HG02571 (cell line): ENCODE data around the gene ATP2A3.

ENCODE experiments used
- ATAC-seq: cut with Tn5 transposase; IDR thresholded peaks from one replicate; pipeline ENCODE4 v1.9.1; 2021; ENCODE audit warnings: mild to moderate bottlenecking, moderate library complexity; ENCODE audit not compliant: unreplicated experiment

Gene ATP2A3

DNA sequence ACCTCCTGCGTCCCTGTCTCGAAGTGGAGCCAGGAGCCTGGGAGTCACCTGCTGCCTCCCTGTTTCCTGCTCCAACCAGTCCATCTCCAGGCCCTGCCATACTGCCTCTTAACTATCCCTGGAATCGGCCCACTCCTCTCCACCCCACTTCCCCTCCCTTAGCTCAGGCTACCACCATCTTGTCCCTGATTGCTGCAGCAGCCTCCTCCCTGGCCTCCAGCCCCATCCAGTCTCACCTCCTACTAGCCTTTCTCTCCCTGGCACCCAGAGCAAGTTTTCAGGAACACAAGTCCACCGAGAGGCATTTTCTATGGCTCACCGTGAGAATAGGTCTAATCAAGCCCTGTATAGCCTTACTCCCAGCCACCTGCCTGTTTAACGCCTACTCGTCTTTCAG, 70.5 kb downstream of the ATP2A3 start:
- ATAC-seq: no peak

DNA sequence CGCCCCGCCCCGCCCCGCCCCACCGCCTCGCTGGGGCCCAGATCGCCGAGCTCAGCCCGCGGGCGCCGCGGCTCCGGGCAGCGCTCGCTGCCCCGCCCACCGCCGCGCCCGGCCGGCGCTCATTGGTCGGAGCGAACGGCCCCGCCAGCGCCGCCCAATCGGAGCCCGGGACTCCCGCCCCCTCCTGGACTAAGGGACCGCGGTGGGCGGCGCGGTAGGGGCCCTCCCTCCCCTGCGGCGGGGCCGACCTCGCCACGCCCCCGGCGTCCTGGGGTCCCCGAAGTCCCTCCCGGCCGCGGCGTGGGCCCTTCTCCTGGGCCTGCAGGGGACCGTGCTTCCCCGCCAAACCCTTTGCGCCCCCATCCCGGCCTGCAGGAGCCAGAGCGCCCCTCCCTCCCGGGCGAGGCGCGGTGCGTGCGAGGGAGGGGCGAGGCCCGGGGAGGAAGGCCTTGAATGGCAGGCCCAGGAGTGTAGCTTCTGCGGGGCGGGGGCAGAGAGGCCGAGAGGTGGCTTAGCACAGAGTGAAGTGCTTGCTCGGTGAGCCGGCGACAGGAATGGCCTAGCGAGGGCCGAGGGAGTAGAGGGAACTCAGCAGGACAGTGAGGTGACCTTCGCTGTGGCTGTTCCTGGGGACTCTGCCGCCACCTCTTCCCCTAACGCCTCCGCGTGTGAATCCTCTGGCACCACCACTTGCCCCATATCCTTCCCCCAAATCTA, 71.1 kb downstream of the ATP2A3 start, which contains the start of gene CAMKK1:
CAMKK1 (minus strand) TSS at position 51 of the 717 bp plus-strand sequence. CDS start 7,366 bp downstream, outside the sequence.
- ATAC-seq: peak; percentile 82

DNA sequence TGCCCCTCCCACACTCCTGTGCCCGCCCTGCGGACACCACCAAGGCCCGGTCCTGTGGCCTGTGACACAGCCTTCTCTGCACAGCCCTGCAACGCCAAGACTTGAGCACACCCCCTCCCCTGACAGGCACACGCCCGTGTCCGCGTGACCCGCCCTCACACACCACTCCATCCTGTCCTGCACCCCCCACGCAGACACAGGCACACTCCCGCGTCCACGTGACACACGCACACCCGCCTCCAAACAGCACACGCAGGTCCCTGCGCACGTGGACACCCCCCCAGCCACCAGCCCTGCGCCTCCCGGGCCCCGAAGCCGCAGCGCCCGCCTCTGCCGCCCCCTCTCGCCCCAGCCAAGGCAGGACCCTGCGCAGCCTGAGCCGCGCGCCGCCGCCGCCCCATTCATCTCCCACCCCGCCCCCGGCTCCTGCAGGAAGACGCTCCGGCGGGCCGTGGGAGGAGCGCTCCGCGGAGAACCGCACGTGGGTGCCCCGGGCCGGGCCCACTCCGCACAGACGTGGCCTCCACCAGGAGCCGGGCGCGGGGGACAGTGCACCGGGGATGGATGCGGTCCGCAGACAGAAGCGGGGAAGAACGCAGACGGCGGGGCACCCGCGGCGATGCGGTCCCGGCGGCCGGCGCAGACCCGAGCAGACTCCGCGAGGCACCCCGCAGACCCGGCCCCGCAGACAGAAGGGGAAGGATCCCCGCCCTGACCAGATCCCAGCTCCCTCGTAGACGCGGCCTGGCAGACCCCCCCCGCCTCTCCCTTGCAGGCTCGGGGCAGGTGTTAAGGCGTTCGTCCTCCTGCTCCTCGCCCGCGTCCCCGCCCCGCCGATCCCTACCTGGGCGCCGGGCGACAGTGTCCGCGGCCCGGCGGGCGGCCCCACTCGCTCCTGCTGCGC, 71.9 kb downstream of the ATP2A3 start:
- peak; percentile 8 for ATAC-seq

DNA sequence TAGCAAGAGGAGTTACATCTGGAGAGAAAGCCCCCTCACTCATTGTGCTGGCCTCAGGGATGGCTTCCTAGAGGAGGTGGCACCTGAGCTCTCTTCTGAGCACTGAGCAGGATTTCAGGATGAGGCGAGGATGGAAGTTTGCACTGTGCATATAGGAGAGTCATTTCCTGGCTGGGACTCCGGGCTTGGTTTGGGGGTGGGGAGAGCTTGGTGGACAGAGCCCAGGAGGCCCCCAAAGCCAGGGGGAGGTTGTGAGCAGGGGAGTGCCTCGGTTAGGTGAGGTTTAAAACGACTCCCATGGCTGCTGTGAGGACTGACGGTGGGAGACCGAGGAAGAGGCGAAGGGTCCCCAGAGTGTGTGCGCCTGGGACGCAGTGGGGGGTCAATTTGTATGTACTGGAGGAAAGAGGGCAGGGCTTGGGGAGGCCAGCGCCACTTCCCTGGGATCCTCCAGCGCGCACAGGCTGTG, 72.6 kb downstream of the ATP2A3 start:
- ATAC-seq: no peak

- ATAC-seq: no peak
These were observed 73.4 kb downstream of the ATP2A3 start for GRCh38 chr17:3890878-3891219.

DNA sequence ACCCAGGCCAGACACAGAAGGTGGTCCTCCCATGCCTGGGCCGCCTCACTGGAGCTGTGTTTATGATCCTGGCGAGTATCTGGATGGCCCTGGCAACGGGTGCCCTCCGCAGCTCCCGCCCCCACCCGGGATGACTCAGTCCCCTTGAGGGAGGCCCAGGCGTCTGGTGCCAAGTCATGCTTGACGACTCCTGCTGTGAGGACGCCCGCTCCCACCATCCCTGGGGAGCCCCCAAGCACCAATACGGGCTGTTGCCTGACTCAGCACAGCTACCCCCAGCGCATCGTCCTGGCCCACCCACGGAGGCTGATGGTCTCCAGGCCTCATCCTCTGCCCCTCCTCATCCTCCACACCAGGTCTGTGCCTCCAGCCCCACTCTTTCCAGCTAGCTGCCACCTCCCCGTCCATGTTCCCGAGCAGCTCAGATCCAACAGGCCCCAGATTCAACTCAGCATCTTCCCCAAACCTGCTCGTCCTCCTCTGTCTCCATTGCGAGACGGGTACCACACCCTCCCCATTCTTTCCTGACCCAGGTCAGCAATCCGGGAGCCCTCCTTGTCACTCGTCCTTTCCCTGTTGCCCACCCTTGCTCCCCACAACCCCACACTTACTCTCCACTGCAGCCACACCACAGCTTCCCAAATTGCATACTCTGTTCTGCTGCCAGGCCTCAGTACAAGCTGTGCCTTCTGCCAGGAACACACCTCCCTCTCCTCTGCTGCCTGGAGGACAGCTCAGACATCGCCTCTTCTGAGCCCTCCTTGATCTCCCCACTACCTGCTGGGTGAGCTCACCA, 74.0 kb downstream of the ATP2A3 start:
- no peak for ATAC-seq

GRCh38 chr17:3889325-3890012, 74.8 kb downstream of the ATP2A3 start:
- ATAC-seq: no peak

DNA sequence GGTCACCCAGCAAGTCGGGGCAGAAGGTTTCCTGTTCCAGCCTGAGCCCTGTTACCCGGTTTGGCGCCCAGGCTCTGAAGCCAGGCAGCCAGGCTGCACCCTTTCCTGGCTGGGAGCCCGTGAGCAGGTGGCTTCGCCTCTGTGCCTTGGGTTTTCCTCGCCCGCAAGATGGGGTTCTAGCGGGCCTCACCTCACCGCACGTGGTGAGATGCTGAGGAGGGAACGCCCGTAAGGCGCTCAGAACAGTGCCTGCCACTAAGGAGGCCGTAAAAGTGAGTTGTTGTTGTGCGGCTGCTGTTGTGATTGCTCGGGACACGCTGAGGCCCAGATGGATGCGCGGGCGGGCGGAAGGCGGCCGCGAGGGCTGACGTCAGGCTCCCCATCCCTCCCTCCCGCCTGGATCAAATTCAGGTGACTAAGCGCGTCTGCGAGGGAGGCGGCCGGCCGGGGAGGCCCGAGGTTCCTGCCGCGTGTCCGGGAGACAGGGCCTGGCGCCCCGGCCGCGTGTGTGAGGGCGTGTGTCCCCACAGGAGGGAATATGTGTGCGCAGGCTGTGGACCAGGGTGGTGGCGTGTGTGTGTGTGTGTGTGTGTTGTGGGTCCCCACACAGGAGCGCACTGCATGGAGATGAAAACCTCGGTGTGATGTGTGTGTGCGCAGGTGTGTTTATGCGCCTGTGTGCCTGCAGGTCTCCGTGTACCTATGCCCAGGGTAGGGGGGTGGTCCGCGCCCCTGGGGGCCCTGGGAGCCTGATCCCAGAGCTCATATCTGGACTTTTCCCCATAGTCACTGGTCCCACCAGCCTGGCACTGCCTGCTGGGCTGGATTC, 75.7 kb downstream of the ATP2A3 start:
- ATAC-seq: no peak

GRCh38 chr17:3887804-3888203, 76.4 kb downstream of the ATP2A3 start:
- ATAC-seq: no peak

- ATAC-seq: no peak
These were observed 76.8 kb downstream of the ATP2A3 start for GRCh38 chr17:3887394-3887793.

DNA sequence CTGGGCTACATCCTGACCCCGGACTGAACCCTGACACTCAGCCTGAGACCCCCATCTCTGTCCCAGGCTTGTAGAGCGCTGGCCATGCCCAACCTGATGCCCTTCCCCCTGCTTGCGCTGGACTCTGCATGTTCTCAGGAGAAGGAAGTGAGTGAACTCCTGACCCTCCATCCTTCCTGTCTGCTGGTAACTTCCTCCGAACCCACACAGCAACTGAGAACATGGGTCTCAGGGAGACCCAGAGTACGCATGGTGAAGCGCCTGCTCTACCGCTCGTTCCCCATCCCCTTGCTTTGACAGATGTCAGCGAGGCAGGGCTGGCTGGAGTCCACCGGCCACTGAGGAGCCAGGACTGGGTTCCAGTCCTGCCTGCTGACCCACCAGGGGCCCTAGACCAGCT, 77.5 kb downstream of the ATP2A3 start:
- ATAC-seq: no peak

DNA sequence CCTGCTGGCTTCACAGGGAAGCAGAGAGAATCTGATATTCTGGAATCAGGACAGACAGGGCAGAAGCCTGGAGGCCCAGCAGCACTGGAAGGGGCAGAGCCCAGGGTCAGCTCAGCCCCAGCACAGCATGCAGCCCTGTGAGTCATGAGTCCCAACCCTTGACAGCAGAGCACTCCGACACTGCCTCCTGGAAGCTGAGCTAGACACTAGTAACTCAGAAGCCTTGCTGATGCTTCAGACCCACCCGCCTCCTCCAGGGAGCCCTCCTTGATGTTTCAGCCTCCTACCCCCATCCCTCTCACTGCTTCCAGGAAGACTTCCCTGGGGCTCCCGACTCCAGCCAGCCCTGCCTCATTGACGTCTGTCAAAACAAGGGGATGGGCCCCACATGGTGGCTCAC, 78.3 kb downstream of the ATP2A3 start:
- ATAC-seq: no peak

- no peak for ATAC-seq
These were observed 79.0 kb downstream of the ATP2A3 start for GRCh38 chr17:3885271-3885670.

DNA sequence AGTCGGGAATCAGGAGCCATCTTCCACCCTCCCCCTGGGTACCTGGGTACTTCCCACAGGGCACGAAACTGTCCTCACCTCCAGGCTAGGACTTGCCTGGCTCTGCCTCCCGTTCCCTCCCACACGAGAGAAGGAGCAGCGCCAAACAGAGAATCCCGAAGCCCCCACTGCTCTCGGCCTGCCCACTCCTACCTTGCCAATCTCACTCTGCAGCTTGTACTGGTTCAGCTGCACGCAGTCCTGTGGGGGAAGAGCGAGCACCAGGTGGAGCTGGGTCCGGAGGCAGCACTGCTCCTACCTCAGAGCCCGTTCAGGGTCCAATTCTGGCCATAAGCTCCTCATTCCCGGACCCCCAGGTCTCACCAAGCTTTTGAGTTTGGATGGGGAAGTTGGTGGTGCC, 80.0 kb downstream of the ATP2A3 start:
- no peak for ATAC-seq

GRCh38 chr17:3882276-3882675, 82.0 kb downstream of the ATP2A3 start:
- ATAC-seq: no peak

GRCh38 chr17:3880983-3881382, 83.3 kb downstream of the ATP2A3 start:
- no peak for ATAC-seq

DNA sequence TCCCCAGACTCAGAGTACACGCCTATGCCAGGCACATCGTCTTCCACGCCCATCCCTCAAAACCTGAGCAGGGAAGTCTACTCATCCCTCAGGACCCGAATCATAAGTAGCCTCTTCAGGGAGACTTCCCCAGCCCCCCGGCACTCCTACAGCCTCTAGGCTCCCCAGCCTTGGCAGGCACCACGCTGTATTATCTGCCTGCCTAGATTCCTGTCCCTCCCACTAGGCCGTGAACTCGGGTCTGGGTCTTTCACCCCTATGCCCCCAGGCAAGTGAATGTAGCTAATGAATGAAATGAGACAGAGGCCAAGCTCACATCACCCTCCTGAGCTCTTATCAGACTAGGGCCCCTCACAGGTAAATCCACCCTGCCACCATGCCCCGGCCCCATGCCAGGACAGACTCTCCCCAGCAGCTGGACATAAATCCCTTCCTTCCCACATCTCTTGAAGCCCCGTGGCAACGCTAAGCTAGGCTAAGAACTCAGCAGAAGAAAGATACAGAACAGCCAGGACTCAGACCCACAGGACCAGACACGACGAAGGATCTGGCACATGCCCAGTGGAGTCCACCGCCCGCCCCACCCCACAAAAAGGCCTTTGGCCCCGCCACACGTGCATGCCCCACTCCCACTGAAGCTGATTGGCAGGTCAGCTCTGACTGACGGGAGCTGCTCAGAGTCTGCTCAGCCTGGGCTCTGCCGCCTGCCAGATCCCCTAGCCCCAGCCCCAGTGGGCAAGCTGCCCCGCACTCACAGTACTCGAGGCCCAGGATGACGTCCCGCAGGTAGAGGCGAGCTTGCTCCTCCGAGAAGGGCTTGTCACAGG, 84.4 kb downstream of the ATP2A3 start:
- ATAC-seq: no peak

- no peak for ATAC-seq
These were observed 85.1 kb downstream of the ATP2A3 start for GRCh38 chr17:3879186-3879585.

DNA sequence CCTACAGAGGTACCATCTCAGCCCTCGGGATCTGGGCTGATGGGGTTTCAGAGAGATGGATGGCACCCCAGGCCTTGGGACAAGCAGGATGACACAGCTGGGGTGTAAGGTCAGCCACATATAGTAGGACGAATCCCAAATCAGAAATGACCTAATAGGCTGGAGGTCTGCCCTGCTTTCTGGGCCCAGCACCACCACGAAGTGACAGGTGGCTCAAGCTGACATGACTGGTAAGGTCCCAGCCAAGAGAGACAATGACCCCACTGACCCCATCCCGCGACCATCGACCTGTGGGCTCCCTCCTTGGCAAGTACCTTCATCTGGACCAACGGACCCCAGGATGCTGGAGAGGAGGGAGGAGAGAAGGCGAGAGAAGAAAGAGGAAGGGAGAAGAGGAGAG, 87.0 kb downstream of the ATP2A3 start:
- no peak for ATAC-seq
